Effector memory CD4-positive, alpha-beta T cell (primary cell): Measurements from ENCODE around the gene PDE11A.

Experiments
- DNase-seq, 3 donors: peaks; one replicate each; pipeline ENCODE4 v3.0.0-alpha.2; 2020
- H3K27ac ChIP-seq: 2 replicates; pipeline ENCODE4 v1.7.0; 2013; ENCODE audit warnings: mild to moderate bottlenecking, low read length, moderate library complexity; ENCODE audit not compliant: insufficient read depth, poor library complexity, severe bottlenecking
- H3K27me3 ChIP-seq: replicated peaks from 2 replicates; pipeline ENCODE4 v1.7.0; 2013; ENCODE audit warnings: mild to moderate bottlenecking, low read length; ENCODE audit not compliant: insufficient read depth, control insufficient read depth, poor library complexity, severe bottlenecking
- H3K36me3 ChIP-seq: 2 replicates; pipeline ENCODE4 v1.7.0; 2013; ENCODE audit warnings: mild to moderate bottlenecking, low read length, moderate library complexity; ENCODE audit not compliant: control insufficient read depth, insufficient read depth
- H3K4me1 ChIP-seq: 2 replicates; pipeline ENCODE4 v1.7.0; 2013; ENCODE audit warnings: low read length, mild to moderate bottlenecking; ENCODE audit not compliant: control insufficient read depth, insufficient read depth, poor library complexity, severe bottlenecking
- H3K4me3 ChIP-seq: 2 replicates; pipeline ENCODE4 v1.7.0; 2013; ENCODE audit warnings: low read length, low read depth, mild to moderate bottlenecking; ENCODE audit not compliant: insufficient read depth, poor library complexity, severe bottlenecking
- H3K9me3 ChIP-seq: 2 replicates; pipeline ENCODE4 v1.7.0; 2013; ENCODE audit warnings: mild to moderate bottlenecking, low read length, moderate library complexity; ENCODE audit not compliant: control insufficient read depth

Gene PDE11A

DNA sequence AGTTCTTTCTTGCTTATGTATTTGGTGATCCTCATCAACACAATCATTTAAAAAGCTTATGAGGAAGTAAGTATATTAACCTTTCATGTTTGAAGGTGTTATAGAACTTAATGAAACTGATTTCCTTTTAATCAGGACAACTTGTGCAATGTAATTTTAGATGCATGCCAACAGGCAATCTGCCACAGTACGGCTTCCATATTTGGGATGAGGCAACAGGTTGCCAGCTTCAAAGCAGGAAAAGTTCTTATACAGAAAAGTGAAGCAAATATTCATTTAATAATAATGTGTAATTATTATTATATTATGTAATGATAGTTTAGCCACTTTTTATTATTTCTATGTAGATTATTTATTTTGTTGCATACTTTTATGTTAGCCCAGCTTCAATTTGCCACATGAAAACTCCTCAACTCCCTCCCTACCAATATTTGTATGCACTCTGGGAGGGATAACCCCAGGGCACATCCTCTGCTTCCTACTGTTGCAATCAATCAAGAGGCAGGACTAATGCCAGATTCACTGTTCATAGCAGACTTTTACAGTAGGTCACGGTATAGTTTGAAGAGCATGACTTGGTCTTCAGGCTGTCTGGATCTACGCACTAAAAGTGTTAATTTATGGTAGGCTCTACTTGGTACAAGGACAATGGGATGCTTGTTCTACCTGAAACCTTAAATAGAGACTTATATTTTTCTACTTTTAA lies 402.8 kb downstream of the PDE11A start:
- no peak overlapping the region for H3K27ac ChIP-seq
- H3K4me3 ChIP-seq = no peak overlapping the region
- H3K9me3 ChIP-seq = no peaks in the 10 kb centered on the region
- no peaks in the 10 kb centered on the region for H3K27me3 ChIP-seq
- H3K4me1 ChIP-seq = no peaks in the 10 kb centered on the region
- no peaks in the 10 kb centered on the region for H3K36me3 ChIP-seq
- no peak for DNase-seq

DNA sequence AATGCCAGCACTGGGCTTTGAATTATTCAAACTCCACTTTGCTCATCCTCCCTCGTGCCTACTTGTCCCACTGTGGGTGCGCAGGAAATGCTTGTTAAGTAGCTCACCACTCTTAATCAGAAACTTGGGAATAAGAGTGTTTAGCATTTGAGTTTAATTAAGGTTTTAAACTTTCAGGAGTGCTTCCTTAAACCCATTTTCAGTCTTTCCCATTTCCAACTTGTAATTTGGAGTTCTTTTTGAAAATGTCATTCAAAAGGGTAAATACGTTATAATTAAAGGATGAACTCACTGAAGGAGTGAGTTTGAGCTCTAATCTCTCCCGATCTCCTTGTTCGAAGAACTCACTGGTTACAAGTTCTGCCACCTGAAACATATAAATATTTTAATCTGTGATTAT lies 403.4 kb downstream of the PDE11A start:
- H3K27ac ChIP-seq = no peak overlapping the region
- H3K9me3 ChIP-seq = no peaks in the 10 kb centered on the region
- no peaks in the 10 kb centered on the region for H3K36me3 ChIP-seq
- H3K4me1 ChIP-seq = no peaks in the 10 kb centered on the region
- DNase-seq = no peak
- no peaks in the 10 kb centered on the region for H3K27me3 ChIP-seq
- no peak overlapping the region for H3K4me3 ChIP-seq

DNA sequence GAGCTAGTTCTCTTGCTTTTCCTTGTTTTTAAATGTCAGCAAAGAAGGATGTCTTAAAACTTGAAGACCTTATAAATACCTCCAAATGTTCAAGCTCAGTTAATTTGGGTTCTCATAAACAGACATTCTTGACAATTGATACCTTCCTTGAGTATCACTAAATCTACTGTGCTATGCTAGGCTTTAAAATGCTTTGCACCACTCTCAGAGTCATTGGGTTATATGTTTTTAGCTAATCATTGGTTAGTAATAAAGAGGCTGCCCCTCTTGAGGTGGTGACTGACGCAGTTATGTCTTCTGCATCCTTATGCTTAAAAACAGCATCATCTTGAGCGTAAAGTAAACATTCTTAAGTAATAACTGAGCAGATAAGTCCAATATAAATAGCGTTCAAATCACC lies 404.0 kb downstream of the PDE11A start:
- no peak overlapping the region for H3K4me3 ChIP-seq
- no peaks in the 10 kb centered on the region for H3K4me1 ChIP-seq
- H3K36me3 ChIP-seq = no peaks in the 10 kb centered on the region
- H3K27ac ChIP-seq = no peak overlapping the region
- no peaks in the 10 kb centered on the region for H3K27me3 ChIP-seq
- no peak for DNase-seq
- no peaks in the 10 kb centered on the region for H3K9me3 ChIP-seq

DNA sequence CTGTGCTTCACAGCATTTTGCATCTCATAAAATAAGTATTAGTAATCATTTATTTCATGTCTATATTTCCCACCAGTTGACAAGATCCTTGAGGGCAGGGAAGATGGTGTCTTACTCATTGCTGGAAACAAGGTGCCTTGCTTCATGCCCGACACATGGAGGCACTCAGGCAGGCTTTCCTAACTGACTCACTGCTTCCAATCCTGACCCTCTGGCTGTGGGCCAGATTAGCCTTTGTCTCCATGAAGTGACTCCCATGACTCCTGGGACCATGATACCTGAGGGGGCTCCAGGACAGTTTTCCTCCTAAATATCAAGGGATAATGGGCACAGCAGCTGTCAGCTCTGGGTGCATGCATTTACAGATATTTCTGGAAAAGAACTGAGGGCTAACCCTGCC lies 405.0 kb downstream of the PDE11A start:
- no peak overlapping the region for H3K27ac ChIP-seq
- no peaks in the 10 kb centered on the region for H3K9me3 ChIP-seq
- H3K4me3 ChIP-seq = no peak overlapping the region
- no peaks in the 10 kb centered on the region for H3K4me1 ChIP-seq
- H3K27me3 ChIP-seq = no peaks in the 10 kb centered on the region
- no peak for DNase-seq
- H3K36me3 ChIP-seq = no peaks in the 10 kb centered on the region

DNA sequence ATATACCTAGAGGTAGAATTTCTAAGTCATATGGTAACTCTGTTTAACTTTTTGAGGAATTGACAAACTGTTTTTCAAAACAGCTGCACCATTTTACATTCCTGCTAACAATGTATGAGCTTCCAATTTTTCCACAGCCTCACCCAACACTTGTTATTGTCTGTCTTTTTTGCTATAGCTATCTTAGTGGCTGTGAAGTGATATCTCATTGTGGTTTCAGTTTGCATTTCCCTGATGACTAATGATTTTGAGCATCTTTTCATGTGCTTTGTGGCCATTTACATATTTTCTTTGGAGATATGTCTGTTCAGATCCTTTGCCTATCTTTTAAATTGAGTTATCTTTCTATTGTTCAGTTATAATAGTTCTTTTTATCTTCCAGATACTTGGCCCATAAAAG lies 406.2 kb downstream of the PDE11A start:
- DNase-seq = no peak

DNA sequence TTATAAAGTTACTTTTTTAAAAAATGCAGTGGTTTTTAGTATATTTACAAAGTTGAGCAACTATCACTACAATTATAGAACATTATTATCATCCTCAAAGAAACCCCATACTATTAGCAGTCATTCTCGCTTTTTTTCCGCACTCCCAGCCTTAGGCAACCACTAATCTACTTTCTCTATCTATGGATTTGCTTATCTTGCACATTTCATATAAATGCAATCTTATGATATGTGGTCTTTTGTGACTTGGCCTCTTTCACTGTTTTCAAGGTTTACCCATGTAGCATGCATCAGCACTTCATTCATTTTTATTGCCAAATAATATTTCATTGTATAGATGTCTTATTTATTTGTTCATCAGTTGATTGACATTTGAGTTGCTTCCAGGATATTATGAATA lies 406.6 kb downstream of the PDE11A start:
- Histone ChIP-seq H3K4me3 (no peak overlapping the region), H3K27me3 (no peaks in the 10 kb centered on the region), H3K9me3 (no peaks in the 10 kb centered on the region), H3K27ac (no peak overlapping the region), H3K36me3 (no peaks in the 10 kb centered on the region), H3K4me1 (no peaks in the 10 kb centered on the region)
- no peak for DNase-seq

More for the DNA sequence above, 406.2 kb downstream of the PDE11A start:
- no peak overlapping the region for H3K4me3 ChIP-seq
- no peak overlapping the region for H3K27ac ChIP-seq
- H3K36me3 ChIP-seq = no peaks in the 10 kb centered on the region
- H3K4me1 ChIP-seq = no peaks in the 10 kb centered on the region
- H3K27me3 ChIP-seq = no peaks in the 10 kb centered on the region
- no peaks in the 10 kb centered on the region for H3K9me3 ChIP-seq

DNA sequence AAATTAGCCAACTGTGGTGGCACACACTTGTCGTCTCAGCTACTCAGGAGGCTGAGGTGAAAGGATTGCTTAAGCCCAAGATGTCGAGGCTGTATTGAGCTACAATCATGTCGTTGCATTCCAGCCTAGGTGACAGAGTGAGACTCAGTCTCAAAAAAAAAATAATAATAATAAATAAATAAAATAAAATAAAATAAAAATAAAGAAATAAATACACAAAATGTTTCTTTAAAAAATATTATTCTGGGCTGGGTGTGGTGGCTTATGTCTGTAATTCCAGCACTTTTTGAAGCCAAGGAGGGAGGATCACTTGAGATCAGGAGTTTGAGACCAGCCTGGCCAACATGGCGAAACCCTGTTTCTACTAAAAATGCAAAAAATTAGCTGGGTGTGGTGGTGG lies 407.2 kb downstream of the PDE11A start:
- Histone ChIP-seq H3K4me1 (no peaks in the 10 kb centered on the region), H3K9me3 (no peaks in the 10 kb centered on the region), H3K27me3 (no peaks in the 10 kb centered on the region), H3K27ac (no peak overlapping the region), H3K4me3 (no peak overlapping the region), H3K36me3 (no peaks in the 10 kb centered on the region)
- DNase-seq = no peak

DNA sequence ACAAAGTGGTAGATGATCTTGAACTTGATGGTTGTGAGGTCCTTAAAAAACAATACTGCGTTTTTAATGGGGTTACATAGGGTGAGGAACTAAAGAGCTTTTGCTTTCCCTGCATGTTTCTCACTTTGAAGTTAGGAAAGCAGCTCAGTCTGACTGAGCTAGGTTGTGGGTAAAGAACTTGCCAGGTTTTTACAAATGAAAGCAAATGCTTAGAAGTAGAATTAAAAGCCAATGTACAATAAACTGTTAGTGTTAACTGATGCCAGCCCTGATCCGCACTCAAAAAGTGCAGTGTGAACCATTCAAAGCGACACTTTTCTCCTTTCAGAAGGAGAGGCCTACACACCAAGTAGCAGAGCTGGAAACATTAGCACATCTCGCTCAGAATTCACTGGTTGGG lies 409.7 kb downstream of the PDE11A start:
- Histone ChIP-seq H3K27ac (no peak overlapping the region), H3K9me3 (no peaks in the 10 kb centered on the region), H3K4me1 (no peaks in the 10 kb centered on the region), H3K27me3 (no peaks in the 10 kb centered on the region), H3K36me3 (no peaks in the 10 kb centered on the region), H3K4me3 (no peak overlapping the region)
- no peak for DNase-seq

DNA sequence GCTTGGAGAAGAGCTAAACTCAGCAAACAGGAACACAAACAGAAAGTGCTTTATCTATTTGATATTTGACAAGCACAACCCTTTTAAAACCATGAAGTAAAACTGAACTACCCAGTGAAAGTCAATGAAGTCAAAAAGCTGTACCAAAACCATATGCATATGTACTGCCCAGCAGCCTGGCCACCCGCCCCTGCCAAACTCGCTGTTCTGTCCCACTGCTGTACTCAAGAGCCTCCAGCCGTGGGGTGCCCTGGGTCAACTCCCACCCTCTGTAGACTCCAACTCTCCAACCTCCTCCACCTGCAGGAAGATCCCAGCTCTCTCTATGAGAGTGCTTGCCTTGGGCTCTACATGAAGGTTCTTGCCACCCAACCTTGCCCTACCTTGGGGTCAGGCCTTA lies 411.8 kb downstream of the PDE11A start:
- no peaks in the 10 kb centered on the region for H3K36me3 ChIP-seq
- H3K27ac ChIP-seq = no peak overlapping the region
- H3K4me1 ChIP-seq = no peaks in the 10 kb centered on the region
- no peak for DNase-seq
- no peak overlapping the region for H3K4me3 ChIP-seq
- no peaks in the 10 kb centered on the region for H3K9me3 ChIP-seq
- no peaks in the 10 kb centered on the region for H3K27me3 ChIP-seq

DNA sequence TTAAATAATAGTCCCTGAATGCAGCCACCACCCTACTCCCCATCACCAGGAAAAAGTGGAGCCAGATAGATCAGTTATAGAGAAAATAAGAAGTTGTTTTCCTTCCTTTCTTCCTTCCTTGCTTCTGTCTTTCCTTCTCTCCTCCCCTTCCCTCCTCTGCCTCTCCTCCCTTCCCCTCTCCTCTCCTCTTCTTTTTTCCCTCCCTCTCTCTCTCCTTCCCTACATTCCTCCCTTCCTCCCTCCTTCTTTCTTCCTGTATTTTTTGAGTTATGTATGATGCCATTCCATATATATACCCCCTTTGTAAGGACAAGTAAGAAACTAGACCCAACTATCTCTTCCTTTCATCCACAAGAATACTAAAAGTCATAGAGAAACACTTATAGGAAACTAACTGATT lies 414.3 kb downstream of the PDE11A start:
- H3K27me3 ChIP-seq = no peaks in the 10 kb centered on the region
- H3K4me1 ChIP-seq = no peaks in the 10 kb centered on the region
- no peaks in the 10 kb centered on the region for H3K9me3 ChIP-seq
- no peaks in the 10 kb centered on the region for H3K36me3 ChIP-seq
- no peak overlapping the region for H3K27ac ChIP-seq
- DNase-seq = no peak
- no peak overlapping the region for H3K4me3 ChIP-seq
